ENCODE data around the gene FYB1.

The FYB1 gene

DNA sequence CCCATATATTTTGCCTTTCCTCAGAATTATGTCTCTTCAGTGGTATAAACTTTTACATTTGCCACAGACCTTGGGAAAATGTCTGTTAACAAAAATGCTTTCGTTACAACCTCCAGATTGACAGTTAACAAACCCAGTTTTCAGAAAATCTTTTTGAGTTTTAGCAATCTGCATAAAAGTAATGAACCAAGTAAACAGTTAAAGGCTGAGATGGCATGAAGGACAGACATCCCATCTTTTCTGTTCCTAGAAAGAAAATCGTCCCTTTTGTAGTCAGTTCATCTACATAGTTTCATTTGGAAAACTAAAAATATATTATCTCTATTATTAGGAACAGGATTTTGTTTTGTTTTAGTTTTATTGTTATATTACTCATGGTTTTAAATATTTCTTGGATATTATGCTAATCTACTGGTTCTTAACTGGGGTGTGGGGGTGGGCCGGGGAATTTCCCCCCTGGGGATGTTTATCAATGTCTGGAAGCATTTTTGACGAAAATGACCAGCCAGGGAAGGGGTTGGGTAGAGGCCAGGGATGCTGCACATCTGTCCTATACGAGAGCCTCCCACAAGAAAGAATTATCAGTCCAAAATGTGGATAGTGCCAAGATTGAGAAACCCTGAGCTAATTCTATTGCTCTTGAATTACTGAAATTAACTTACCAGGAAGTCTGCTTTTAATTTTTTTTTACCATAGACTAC lies 11.9 kb downstream of the FYB1 start:
- in situ Hi-C loops (cut with MboI; ENCODE audit: low sequenced_read_pairs), result no loop called here

DNA sequence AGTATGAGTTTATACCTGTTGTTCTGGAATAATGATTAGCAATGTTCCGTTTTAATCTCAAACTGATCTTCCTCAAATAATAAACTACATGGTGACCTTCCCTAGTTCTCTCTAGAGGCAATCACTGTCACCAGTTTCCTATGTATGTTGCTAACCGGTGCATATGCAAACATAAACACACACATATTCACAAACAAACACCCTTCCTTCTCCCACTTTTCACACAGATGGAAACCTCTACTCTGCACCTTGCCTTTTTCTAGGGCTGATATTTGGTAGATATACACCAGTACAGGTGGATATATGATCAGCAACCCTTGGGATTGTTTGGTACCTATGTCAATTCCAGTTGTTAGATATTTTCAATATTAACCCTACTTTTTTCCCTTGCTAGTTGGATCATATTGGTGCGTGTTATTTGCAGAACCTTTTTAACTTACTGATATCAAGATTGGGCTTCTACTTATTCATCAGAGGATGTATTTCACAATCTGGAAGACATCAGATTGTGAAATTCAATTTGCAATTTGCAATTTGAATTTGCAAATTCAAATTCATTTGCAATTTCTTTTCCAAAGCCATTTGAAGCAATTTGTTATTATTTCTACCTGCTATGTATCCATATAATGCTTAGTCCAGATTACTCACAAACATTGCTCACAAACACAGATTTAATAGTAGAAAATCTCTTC lies 12.6 kb downstream of the FYB1 start:
- in situ Hi-C loops (cut with MboI; ENCODE audit: low sequenced_read_pairs), result no loop called here

DNA sequence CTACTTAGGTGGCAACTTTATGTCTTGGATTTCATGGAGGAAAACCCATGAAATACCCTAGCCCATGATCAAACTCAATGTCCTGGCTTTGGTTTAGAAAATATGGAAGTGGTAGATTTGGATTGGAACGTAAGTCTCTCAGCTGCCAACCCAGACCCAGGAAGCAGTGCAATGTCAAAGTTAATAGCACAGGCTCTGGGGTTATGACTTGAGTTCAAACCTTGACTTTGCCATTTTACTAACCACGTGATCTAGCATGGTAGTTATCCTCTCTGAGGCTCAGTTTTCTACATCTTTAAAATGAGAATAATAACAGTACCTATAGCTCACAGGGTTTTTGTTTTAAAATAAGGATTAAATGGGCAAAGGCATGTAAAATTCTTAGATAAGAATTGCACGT lies 13.8 kb downstream of the FYB1 start:
- in situ Hi-C loops (cut with MboI; ENCODE audit: low sequenced_read_pairs), result no loop called here

DNA sequence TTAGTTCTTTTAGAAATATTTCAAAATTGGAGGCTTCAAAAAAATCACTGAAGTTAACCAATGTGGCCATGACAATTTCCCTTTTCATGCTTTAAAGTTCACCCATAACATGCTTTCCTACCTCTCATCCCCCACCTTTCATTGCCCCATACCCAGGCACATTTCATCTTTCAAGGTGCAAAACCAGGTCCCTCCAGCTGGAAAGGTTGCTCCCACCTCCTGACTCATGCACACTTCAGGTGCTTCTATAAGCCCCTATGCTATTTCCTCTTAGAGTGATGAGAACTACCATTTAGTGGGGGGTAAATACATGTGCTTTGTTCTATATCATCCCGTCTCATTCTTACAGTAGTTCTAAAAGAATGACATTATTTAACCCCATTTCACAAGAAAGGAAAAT lies 15.4 kb downstream of the FYB1 start:
- in situ Hi-C loops (cut with MboI; ENCODE audit: low sequenced_read_pairs), result no loop called here

DNA sequence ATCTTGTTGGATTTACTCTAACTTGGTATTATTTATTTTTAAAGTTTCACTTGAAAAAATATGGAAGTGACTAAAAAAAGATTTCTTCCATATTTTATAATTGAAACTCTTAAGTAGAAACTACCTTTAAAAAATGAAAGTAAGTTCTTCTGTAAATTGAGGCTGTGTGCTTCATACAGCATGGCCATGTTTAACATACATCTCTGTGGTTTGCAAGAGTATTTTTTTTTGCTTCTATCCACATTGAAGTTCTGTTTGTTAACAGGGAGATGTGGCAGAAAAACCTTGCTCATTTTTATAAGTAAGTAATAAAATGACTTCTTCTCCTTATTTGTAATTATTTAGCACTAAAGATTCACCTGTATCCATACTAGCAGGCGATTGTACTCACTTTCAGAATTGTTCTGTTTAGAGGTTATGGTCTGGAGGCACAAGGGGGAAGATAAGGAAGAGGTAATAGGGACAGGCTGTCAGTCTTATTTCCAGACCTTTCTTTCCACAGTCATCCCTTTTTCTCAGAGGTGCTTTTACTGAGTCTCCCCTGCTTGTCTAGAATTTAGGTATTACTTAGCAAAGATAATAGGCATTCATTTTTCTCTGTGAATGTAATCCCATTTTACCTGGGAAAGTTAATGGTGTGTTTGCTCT lies 16.0 kb downstream of the FYB1 start:
- in situ Hi-C loops (cut with MboI; ENCODE audit: low sequenced_read_pairs), result no loop called here

DNA sequence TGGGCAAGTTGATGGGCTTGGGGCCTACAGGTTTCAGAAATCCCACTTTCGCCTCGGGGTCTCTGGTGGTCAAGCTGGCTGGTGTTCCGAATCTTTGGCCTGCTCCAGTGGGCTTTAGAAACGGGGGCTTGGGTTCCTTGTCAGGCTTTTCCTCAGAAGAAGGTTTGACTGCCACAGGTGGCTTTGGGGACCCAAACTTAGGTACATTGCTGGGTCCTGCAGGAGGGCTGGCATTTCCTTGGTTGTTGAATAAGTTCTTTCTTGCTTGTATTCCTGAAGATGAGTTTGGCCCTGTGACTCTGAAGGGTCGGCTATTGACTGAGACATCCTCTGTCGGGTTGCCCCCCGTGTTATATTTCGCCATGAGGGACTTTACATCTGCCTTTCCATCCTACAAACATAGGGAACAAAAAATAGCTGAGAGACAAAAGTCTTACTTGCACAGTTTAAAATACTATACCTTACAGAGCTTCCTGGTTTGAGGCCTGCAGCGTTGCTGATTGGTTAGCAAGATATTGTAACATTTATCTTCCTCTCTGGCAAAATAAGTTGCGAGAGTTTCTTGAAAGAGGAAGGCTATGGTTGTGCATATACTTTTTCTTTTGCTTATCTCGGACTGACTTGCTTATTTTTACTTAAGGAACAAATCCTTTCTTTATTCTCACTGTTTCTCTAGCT lies 16.6 kb downstream of the FYB1 start:
- in situ Hi-C loops (cut with MboI; ENCODE audit: low sequenced_read_pairs), result no loop called here

DNA sequence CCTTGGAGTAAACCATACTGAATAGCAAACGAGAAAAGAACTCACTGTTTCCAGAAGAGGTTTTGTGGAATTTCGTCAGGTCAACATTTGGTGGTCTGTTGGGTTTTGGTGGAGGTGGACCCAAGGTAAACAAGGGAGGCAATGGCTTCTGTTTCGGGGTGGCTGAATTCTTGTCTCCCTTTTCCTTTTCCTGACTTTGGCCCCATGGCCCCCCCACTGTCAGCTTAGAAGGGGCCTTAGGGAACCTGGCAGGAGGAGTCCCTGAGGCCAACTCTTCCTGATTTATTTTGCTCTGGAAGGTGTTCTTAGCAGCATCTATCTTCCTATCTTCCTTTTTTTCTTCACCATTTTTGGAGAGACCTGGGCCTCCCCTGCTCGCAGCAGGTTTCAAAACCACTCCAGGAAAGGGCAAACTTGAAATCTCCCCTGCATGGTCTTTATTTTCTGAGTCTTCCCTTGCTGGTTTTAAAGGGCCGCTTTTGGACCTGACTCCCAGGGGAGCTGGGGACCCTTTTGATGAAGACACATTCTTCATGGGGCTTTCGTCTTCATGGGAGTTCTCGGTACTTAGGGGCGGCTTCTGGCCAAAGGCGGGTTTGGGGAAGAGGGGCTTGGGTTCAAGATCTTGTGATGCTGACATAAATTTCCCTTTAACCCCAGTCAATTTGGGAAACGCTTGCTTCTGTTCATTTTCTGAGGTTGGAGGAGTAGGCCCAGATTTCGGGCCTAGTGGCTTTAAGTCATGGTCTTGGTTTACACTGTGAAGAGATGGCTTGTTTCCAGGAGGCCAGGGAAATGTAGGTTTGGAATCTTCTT lies 17.4 kb downstream of the FYB1 start:
- in situ Hi-C loops (cut with MboI; ENCODE audit: low sequenced_read_pairs), result no loop called here

DNA sequence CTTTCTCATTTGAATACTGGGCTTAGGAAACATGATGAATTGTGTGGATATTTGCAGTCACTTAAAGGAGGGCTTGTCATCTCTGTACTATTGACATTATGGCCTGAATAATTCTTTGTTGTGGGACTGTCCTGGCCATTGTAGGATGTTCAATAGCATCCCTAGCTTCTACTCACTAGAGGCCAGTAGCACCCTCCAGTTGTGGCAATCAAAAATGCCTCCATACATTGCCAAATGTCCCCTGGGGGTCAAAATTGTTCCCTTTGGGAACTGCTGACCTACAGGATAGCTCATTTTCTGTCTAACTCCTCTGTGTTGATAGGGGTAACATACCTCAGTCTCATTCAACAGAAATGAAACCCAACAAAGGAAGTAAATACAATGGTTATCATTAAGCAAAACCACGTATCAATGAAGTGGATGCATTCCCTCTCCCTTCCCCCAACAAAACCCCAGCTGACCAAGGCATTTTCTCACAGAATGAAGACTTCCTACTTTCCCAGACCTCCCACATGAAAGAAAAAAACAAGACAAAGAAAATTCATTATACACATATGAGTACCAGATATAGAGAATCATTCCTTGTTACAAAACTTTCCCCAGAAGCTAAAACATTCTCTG lies 18.1 kb downstream of the FYB1 start:
- in situ Hi-C loops (cut with MboI; ENCODE audit: low sequenced_read_pairs), result no loop called here

DNA sequence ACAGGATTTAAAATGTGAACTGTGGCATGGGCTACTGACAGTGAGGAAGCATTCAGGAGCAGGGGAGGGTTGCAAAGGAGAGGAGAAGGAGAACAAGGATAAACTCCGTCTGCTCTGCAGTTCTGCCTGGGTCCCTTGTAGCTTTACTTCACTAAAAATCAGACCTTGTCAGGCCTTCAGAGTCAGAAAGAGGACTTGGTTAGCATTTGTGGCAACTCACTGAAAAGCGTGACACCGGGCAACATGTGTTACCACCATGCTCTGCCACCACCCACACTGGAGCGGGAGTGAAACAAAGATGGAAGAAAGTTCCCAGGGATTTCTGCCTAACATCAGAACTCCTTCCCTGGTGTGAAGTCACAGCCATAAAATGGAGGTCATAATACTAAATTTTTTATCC lies 19.3 kb downstream of the FYB1 start:
- in situ Hi-C loops (cut with MboI; ENCODE audit: low sequenced_read_pairs), result no loop called here

DNA sequence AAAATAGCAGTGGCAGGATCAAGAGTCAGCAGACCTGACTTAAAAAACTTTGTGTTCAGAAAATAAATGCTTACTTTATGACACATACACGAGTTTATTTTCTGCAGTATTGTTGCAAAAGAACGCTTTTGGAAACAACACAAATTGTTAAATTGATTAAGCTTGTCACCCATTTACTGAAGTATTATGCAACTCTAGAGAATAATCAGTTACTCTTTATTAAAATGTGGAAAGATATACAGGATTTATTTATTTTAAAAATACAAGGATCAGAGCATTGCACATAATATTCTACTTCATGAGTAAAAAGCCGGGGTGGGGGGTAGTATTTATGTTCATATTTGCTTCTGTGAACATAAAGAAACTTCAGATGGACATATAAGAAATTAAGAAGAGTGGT lies 20.0 kb downstream of the FYB1 start:
- in situ Hi-C loops (cut with MboI; ENCODE audit: low sequenced_read_pairs), result no loop called here

DNA sequence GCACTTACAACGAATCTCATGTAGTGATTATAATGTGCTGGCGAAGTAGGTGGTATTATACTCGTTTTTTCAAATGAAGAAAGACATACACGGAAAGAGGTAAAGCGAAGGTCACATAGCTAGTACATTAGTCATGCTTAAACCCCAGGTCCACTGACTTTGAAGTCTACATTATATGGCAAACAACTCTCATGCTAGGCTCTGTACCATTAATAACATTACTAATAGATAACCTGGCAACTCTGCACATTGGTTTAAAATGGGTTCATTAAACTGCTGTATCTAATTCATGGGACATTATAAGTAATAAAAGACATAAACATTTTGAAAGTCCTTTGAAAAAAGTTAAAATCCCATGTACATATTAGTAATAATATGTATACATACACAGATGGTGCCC lies 21.2 kb downstream of the FYB1 start:
- in situ Hi-C loops (cut with MboI; ENCODE audit: low sequenced_read_pairs), result no loop called here

DNA sequence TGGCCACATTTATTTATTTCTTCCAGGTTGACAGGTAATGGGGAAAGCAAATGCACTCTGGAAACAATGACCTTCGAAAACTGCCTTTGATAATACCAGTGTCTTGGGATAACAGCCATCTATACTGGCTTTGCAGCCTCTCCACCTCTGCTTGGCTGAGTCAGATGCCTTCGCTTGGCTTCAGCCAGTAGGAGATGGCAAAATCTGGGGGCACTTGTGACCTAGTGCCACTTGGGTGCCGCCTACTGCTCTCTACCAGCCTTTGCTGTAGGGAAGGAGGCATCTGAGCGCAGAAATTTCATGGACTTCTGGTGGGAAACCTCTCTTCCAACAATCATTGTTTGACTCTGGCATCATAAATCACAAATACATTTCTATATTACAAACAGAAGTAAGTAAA lies 21.8 kb downstream of the FYB1 start:
- in situ Hi-C loops (cut with MboI; ENCODE audit: low sequenced_read_pairs), result no loop called here

DNA sequence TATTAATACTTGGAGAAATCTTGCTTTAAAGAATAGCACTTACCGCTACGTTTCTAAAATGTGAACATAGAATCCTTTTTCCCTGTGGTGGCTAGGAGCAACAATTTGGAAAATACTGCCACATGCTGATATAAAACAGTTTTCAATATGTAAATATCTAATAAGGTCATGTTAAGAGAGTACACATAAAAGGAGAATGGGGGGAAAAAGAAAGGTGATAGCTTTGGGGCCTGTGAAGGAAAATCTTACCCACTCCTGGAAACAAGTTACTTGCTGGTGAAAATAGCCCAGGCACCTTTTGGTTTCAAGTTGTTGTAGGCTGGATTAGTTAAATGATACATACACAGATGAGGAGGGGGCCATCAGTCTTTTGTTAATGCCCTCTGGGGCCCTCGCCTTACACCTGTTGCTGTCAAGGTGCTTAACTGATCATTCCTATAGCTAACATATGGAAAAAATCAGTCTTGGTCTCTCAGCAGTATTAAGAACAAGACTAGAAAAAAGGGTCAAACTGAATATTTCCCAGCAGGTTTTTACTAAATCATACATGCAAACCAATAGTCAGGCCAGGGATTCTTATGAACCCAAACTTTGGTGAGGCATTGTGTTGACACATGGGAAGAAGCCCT lies 24.1 kb downstream of the FYB1 start:
- in situ Hi-C loops (cut with MboI; ENCODE audit: low sequenced_read_pairs), result no loop called here

DNA sequence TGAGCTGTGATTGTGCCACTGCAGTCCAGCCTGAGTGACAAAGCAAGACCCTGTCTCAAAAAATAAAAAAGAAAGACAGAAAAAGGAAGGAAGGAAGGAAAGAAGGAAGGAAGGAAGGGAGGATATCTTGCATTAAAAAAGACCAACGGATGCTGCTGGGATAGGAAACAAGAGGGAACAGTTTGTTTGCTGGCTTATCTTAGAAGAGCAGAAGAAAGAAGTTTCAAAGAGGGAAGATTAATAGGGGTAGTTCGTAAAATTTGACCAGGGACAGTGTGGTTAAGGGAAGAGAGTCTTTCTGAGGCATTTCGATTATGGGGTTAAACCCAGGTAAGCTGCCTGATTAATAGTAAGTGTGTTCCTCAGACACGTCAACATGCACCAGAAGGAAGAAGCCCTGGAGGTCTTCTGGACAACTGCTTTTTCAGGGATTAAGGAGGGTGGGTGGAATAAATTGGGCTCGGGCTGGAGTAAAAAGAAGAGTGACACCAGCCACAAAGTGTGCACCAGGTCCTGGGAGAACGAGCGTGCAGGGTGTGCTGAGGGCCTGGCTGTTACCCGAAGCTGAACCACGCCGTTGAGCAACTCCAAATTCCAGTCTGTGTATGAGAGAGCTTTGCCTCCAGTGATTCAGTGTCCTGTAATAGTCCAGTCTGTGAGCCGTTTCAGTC lies 24.8 kb downstream of the FYB1 start:
- in situ Hi-C loops (cut with MboI; ENCODE audit: low sequenced_read_pairs), result no loop called here

DNA sequence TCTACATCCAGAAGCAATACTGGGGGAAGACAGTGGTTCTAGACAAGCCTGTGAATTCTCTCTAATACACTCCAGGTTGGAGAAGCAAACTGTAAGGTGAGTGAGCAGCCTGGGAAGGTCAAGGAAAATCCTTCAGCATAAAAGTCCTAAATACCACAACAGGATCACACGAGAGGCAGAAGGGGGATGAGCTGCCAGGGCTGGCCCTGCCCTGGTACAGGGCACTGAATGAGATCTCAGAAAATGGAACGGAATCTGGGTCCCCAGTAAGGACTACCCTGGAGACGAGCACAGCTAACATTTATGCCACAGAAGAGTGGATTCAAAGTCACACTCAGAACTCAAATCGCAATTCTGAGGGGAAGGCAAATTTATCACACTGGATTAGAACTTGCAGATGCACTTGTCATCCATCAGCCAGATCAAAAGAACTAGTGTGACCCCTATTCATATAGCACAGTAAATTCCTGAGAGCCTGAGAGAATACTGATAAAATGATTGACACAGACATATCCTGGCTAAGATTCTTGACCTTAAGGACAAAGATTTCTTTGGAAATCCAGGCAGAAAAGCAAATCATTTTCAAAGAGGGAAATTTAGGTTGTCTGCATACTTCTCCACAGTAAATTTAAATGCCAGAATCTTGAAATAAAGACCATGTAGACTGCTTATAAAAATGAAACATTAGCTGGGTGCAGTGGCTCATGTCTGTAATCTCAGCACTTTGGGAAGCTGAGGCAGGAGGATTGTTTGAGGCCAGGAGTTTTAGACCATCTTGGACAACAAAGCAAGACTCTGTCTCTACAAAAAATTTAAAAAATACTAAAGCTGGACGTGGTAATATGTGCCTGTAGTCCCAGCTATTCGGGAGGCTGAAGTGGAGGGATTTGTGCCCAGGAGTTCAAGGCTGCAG lies 25.6 kb downstream of the FYB1 start:
- in situ Hi-C loops (cut with MboI; ENCODE audit: low sequenced_read_pairs), result no loop called here

DNA sequence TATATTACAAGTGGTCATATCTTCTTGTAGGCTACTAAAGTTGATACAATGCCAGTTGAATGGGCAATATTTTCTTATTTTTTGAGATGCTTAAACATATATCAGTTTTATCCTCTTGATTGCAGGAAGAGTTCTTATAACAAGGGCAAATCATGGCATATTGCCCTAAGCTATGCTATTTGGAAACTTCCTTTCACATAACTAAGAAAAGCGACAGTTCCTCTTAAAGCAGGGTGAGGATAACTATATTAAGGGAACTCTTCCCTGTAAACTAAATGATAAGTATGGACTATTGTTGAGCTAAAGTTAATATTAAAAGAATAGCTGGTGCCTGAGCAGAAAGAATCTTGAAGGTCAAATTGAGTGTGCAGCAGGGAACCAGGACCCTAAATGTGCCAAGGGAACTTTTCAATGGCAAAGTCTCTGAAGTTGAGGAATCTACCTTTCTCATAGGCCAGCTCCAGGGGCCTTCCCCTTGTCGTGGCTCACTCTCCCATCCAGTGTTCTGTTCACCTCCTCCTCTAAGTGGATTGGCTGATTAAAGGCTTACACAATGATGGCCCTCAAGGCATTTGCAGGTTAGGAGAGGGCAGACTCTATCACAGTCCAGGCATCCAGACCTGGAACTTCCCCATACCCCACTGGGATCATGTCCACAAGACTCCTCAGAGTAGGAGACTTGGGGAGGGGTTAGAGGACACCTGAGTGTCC lies 26.8 kb downstream of the FYB1 start:
- in situ Hi-C loops (cut with MboI; ENCODE audit: low sequenced_read_pairs), result no loop called here

DNA sequence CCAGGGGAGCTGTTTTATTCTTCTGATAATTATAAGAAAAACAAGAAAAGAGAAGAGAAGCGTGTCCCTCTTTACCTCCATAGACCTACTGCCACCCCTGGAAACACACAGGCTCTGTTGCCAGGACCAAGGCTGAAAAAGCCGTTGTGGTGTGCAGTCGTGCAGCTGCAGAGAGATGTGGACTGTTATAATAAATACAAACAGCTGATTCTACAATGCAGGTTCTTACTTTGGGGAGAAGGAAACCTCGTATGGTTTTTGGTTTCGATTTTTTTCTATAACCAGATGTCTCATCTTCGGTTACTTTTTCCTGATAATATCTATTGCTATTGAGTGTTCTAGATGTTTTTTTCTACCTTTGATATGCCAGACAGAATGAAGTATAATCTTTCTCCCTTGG lies 28.1 kb downstream of the FYB1 start:
- in situ Hi-C loops (cut with MboI; ENCODE audit: low sequenced_read_pairs), result no loop called here
